KG1 (cell line): Measurements from ENCODE around the gene MED27.

Experiments used
- DNase-seq: peaks from one replicate; lab custom pipeline; 2025; lab: John Stamatoyannopoulos, UW

MED27 gene

DNA sequence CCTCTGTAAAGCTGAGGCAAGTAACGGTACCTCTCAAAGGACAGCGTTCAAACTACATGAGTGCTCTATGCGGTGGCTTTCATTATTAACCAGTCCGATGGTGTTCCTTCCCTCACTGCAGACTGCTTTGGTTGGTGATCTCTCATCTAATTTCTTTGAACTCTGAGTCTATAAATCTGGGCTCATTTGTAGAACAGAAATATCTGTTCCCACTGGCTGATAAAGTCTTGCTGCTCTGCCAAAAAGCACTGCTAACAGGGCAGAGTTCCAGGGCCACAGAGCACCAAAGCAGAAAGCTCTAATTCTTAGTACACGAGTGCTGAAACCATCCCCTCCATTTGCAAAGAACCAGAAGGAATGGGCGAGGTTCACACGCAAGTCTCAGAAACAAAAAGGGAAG lies 81.9 kb downstream of the MED27 start:
- no peak for DNase-seq

DNA sequence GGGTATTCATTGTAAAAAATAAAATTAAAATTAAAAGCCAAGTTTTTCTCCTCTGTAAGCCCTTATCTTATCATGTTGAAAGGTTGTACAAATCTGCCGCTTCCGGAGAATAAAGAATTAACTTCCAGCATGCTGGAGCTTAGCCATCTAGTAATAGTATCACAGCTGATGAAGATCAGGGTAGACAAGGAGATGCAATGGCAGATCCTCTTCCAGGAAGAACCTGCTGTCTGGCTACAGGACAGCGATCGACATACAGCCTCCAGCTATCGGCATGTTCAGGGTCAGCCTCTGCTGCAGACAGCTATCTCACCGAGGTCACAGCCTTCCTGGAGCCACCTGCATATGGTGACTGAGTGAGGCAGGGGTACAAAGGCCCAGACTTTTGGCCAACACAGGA lies 82.6 kb downstream of the MED27 start:
- DNase-seq, result no peak

GRCh38 chr9:131995382-131995781 lies 84.3 kb downstream of the MED27 start:
- DNase-seq, result no peak

DNA sequence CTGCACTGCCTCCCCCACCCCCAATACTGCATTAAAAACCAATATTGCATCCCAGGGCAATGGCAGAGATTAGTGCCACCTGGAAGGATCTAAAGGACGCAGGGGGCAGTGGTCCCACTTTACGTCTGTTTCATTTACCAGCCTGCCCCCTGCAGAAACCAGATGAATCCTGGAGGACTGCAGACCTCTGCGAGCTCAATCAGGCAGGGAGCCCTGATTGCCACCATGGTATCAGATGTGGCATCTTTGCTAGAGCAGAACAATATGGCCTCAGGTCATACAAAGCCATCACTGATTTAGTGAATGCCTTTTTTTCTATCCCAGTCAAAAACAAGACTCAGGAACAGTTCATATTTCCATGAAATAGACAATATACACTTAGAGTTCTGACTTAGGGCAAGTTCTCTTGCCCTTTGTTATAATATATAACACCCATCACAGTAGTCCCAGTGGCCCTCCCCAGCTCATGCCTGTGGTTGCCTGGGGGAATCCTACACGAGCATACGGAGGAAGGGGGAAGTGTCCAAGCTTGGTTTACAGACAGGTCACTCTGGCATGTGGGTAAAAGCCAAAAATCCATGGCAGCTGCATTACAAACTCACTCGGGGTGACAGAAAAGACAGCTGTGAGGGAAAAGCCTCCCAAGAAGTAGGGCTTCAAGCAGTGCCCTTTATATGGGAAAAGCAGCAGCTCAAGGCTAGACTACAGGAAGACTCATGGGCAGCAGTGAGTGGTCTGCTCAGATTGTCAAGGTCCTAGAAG lies 85.1 kb downstream of the MED27 start:
- DNase-seq, result no peak

DNA sequence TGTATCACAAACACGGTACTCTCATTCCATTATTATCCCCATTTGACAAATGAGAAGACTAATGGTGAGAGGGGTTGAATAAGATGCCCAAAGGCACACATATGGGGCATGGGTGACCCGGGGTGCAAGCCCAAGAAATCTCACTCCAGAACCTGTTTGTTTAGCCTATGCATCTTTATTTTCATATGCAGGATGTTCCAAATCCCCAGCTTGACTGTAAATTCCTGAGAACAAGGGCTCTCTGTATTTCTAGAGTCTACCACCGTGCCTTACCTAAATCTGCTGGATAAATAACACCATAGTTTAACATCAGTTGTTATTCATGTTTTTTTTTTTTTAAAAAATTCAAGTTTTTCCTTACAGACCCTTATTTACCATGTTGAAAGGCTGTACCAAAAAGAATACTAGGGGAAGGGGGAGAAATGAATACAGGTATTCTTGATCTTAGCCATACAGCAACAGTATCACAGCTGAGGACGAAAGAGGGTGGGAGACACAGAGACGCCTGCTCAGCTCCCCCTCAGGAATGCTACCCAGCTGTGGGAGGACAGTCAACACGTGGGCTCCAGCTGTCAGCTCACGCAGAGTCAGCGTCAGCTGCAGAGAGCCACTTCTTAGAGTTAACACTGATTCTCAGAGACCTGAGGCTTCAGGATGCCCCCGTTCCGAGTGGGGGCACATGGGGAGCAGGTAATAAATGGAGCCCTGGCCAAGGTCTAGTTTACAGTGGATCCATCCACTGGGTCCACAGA lies 86.6 kb downstream of the MED27 start:
- DNase-seq, result no peak

- DNase-seq, result no peak
These were observed 92.4 kb downstream of the MED27 start for GRCh38 chr9:131987232-131987631.

DNA sequence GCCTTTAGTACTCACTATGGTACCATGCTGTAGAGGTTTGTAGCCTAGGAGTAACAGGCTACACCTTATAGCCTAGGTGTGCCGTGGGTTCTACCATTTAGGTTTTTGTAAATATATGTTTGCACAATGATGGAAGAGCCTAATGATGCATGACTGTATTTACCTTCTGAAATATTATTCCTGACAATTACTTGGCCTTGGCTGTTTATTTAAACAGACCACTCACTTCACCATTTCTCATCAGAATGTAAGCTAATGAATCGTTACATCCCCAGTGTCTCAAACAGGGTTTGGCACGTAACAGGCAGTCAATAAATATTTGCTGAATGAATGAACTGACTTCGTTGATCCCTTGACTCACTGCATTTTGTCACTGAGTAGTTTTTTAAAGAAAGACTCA lies 93.1 kb downstream of the MED27 start:
- no peak for DNase-seq

DNA sequence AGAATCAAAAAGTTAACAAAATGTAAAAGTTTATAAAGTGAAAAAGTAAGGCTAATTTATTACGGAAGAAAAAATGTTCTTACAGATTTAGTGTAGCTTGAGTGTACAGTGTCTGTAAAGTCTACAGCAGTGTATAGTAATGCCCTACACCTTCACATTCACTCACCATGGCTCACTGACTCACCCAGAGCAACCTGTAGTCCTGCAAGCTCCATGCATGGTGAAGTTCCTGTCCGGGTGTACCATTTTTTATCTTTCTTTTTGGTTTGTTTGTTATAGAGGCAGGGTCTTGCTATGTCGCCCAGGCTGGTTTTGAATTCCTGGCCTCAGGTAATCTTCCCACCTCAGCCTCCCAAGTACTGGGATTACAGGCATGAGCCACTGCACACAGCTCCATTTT lies 93.6 kb downstream of the MED27 start:
- DNase-seq, result no peak

- DNase-seq, result no peak
These were observed 95.1 kb downstream of the MED27 start for GRCh38 chr9:131984564-131984963.

DNA sequence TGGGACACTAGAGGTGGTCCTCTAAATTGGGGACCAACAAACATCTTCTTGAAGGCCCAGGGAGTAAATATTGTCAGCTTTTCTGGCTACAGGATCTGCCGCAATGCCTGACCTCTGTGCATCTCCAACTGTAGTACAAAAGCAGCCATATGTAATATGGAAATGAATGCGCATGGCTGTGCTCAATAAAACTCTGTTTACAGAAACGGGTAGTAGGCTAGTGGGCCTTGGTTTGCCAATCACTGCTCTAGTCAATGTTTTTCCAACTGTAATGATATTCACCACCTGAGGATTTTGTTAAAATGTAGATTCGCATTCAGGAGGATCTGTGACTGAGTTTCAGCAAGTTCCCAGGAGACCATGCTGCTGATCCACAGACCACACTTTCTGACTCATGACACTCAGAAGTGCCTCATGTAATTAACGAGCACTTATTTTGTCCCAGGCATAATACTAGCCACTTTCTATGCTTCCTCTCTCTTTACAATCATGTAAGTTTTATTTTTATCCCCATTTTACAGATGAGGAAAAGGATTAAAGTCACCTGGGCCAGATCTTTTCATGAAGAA lies 96.9 kb downstream of the MED27 start:
- no peak for DNase-seq

DNA sequence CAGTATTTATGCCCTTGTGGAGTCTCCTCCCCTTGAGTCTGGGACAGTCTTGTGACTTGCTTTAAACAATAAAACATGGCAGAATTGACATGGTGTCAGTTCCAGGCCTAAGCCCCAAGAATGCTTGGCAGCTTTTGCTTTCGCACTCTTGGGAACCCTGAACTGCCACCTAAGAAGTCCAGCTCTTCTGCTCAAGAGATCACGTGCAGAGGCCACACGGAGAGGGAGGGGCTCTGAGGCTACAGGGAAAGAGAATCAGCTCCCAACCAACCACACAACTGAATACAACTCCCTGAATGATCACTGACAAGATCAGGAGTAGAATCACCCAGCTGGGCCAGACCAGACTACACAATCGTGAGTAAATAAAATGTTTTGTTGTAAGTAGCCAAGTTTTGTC lies 97.6 kb downstream of the MED27 start:
- DNase-seq, result no peak

DNA sequence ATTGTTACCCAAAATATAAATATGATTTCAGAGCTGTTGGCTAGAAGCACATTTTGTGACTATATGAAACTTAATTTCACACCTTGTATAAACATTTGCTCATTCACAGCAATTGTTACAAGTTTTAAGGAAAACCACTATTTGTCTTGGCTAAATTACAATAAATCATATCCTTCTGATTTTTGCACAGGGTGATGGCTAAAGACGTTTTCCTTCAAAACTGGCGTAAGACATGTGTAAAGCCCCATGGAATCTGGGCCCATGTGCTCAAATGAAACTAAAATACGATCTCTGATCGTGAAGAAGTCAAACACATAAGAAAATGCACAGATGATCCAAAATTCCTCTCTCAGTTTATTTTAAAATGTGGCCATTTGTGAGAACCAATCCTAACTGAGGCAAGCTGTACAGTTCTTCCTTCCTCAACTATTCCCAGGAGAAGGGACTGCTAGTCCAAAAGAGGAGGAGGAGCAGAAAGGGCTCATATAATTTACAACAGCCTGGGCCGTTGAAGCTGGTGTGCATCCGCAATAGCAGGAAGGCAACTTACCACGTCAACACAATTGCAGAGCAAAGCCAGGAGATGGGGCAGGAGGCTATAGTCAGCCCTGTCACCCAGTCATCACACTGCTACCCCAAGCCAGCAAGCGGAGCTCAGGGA lies 98.4 kb downstream of the MED27 start:
- DNase-seq, result no peak

- no peak for DNase-seq
These were observed 99.2 kb downstream of the MED27 start for GRCh38 chr9:131980267-131981016.

DNA sequence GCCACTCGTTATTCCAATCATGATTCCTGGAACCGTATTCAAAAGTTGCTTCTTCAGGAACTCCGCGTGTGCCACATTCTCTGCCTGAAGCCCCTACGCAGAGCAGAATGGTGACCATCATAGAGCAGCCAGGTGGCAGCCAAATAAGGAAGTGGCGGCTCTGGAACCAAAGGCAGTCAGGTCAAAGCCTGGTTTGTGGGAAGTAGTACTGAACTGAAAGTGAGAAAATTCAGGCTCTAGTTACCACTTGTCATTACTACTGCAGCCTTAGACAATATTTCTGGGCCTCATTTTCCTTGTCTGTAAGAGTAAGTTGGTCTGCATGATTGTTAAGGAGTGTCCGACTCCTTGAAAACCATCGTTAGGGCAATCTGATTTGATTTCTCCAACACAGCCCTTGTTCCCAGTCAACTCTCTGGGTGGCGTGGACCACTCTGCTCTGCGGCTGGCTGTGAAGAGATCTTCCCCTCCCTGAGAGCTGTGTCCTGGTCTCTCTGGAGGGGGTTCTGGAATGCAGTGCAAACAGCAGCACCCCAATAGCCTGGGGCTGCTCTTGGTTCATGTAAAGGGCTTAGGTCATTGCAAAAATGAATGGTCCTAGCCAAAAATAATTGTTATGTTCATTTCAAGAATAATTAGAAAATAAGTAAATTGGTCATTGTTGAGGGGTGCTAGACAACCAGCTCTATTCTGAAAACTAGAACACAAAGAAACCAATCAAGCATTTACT lies 102.4 kb downstream of the MED27 start:
- DNase-seq, result no peak

- DNase-seq, result no peak
These were observed 103.2 kb downstream of the MED27 start for GRCh38 chr9:131976157-131977108.

DNA sequence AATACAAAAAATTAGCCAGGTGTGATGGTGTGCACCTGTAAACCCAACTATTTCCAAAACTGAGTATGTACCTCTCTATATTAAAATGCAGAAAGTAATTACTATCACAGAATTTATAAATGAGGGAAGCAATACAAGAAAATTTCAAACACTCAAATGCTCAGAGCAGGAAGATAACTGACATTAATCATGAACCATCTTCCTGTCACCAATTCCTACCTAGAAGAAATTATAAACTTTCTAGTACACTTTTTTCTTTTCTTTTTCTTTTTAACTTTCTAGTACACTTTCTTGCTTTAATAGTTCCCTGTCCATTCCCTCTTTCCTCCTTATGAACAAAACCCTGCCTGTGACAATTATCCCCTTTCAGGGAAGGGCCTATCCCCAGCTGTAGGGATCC lies 106.8 kb downstream of the MED27 start:
- no peak for DNase-seq

DNA sequence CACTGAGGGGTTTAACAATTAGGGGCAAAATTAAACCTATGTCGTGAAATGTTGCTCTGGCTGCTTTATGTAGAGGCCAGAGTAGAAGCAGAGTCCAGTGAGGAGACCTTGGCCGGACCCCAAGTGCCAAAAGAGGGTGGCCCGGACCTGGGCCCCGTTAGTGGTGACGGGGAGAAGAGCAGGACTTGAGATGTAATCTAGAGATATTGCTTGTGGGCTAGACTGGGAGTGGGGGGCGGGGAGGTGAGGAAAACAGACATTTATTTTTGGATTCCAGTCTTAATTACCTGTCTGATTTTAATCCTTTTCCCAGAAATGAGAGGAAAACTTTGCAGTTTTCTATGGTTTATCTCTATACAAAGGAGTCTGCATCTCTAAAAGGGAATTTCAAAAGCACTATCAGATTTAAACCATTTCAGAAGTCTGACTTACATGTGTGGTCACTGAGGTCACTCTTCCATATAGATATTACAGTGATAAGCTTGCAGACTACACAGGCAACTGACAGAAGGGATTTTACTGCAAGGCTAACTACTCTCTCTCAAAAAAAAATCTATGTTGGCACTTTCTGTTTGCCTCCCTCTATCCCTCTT lies 108.1 kb downstream of the MED27 start:
- DNase-seq, result no peak

DNA sequence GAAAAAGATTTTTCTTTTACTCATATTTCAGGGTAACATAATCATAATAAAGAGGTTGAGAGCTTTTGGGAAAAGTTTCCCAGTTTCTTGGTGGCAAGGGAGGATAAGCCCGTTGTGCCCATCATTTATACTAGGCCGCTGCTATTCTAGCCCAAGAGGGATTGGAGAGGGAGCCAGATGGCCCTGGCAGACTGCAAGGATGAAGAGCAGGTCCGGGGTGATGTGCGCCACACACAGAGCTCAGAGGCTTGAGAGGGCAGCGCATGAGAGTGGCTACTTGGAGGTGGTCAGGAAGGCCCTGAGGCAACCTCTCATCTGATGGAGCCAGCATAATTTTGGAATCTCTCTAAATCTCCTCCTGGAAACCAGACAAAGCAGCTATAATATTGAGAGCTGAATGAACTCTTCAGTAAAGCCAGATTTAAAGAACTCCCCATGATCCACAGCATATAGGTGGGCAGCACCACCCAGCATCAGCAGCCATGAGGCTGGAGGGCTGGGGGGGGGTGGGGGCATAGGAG lies 110.1 kb downstream of the MED27 start:
- DNase-seq, result no peak

DNA sequence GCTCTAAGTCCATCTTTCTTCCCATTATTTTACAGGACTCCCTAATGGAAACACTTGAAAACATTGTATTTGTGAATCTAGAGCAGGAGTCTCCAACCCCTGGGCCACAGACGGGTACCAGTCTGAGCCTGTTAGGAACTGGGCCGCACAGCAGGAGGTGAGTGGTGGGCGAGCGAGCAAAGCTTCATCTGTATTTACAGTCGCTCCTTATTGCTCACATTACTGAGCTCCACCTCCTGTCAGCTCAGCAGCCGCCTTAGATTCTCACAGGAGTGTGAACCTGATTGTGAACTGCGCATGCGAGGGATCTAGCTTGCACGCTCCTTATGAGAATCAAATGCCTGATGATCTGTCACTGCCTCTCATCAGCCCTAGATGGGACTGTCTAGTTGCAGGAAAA lies 111.0 kb downstream of the MED27 start:
- no peak for DNase-seq

GRCh38 chr9:131965841-131966240 lies 113.8 kb downstream of the MED27 start:
- no peak for DNase-seq
